GM15510 (cell line): Measurements from ENCODE around the gene TBATA.

Experiments used
- POLR2A ChIP-seq: IDR thresholded peaks from 3 replicates; pipeline ENCODE4 v1.6.1; 2011; ENCODE audit warnings: borderline replicate concordance; ENCODE audit not compliant: insufficient read length; ENCODE audit errors: extremely low read depth

TBATA gene

DNA sequence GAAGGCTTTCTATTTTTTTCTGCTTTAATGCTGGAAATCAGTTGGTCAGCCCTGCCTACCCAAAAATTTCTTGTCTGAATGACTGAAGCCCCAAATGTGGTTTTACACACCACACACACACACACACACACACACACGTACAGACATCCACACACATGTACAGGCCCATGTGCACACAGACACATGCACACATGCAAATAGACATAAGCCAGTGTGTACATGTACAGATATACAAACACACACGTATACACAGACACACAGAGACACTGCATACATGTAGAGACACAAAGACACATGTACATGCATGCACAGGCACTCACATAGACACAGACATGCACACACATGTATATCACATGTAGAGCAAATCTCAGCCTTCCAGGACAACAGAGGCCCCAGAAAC, 54.2 kb downstream of the TBATA start:
- TF ChIP-seq POLR2A: no peak

DNA sequence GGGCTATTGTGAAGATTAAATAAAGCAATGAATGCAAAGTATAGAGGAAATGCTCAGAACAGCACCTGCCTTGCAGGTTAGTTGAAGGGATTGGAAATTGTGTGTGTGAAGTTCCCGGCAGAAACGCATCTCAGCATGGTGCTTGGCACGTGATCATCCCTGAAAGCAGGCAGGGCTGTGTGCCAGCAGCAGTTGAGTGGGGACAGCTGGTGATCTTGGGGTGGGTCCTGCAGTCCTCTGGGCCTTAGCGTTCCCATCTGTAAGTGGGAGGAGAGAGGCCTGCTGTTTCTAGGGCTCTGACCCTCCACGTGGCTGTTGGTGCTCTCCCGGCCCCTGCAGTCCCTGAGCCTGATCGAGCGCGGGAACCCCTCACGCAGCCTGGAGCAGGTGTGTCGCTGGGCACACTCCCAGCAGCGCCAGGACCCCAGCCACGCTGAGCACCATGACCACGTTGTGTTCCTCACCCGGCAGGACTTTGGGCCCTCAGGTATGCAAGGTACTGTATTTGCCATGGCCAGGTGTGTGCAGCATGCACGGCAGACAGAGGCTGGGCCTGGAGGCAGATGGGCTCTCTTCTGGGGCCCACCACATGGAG, 55.3 kb downstream of the TBATA start:
- no peak for TF ChIP-seq POLR2A

DNA sequence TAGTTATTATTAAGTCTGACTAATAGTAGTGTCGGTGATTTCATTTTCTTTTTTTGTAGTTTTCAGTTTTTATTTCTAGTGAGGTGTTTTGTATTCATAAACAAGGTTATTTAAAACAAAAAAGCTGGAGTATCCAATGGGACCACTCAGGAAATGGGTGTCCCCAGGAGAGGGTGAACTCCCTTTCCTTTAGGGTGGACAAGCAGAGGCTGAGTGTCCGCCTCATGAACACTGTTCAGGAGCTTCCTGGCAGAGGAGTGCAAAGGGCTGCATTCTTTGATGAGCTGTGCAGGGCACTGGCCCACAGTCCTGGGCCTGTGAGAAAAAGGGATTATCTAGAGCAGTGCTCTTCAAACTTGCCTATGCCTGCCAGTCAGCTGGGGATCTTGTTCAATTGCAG, 56.8 kb downstream of the TBATA start:
- no peak for TF ChIP-seq POLR2A

DNA sequence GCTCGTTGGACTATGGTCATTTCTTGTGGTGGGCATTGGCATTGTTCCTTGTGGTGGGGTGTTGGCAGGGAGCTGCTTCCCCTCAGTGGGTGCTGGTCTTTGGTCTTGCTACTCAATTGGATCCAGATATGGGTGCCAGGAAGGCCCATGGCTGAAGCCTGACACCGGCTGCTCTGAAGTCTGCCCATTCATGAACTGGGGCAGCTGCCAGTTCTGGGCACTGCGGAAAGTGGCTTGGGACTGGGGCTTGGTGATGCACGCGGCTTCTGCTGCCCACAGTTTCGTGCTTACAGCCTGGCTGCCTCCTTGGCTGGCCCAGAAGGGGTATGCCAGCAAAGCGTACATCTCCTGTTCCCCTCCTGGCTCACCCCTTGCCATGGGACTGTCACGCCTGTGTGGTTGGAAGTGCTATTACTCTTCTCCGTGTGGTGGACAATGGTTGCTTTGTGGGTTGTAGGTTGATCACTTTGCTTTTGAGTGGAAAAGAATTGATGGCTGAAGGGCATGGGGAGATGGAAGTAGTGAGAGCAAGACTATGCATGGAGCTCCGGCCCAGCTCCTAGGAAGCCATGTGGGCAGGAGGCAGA, 58.2 kb downstream of the TBATA start:
- no peak for TF ChIP-seq POLR2A

DNA sequence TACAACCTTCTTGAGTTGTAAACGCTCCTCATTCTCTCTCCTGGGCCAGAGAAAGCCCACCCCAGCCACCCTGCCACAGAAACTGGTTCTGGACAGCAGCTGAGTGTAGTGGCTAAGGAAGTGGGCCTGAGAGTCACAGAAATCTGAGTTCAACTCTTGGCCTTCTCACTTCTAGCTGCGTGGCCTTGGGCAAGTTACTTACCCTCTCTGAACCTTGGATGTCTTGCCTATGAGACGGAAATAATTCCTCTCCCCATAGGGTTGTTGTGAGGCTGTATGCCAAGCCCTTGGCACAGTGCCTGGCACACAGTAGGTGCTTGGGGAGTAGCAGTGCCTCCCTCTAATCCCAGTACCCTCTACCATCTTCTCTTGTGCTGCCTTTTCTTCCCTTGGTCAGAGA, 61.4 kb downstream of the TBATA start:
- TF ChIP-seq POLR2A: no peak

DNA sequence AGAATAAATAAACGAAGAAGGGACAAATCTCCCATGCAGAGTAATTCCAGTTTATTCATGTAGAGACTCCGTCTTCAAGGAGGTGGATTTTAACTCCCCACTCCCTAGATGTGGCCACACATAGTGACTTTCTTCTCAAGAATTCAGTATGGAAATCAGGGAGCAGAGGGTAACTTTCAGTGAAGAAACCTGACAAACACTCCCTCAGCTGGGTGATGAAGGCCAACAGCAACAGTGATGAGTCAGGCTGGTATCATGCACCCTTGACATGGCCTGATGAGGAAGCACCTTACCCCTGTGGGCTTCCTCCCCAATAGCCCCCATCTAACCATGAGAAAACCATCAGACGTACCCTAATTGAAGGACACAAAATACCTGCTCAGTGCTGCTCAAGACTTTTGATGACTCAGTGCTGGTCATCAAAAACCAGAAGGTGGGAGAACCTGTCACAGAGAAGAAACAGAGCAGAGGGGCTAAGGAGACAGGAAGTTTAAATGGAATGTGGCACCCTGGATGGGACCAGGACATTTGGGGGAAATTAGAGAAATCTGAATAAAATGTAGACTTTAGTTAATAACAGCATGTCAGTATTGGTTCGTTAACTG, 62.3 kb downstream of the TBATA start:
- no peak for TF ChIP-seq POLR2A
